GM18499 (cell line): ENCODE data around the gene SLC35A5.

Experiments
- ATAC-seq: cut with Tn5 transposase; IDR thresholded peaks from one replicate; pipeline ENCODE4 v1.9.1; 2021; ENCODE audit warnings: moderate number of reproducible peaks; ENCODE audit not compliant: insufficient read depth, unreplicated experiment

Gene SLC35A5

GRCh38 chr3:112568642-112569041 is 6.8 kb downstream of the SLC35A5 start:
- no peak for ATAC-seq

DNA sequence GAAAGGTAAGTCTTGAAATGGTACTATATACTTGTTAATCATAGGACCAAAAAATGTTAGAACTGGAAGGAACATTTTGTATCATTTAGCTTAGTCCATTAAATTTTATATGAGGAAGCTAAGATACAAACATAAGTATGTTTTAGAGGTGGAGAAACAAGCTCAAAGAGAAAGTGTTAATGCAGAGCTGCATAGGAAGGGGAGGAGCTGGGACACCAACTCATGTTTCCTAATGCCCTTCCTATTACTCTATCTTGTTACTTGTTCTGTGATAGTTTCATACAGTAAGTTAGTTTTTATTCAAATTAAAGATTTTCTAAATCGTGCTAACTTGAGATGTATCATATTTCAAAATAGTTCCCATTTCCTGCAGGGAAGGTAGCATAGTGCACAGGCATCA is 7.4 kb downstream of the SLC35A5 start:
- no peak for ATAC-seq

DNA sequence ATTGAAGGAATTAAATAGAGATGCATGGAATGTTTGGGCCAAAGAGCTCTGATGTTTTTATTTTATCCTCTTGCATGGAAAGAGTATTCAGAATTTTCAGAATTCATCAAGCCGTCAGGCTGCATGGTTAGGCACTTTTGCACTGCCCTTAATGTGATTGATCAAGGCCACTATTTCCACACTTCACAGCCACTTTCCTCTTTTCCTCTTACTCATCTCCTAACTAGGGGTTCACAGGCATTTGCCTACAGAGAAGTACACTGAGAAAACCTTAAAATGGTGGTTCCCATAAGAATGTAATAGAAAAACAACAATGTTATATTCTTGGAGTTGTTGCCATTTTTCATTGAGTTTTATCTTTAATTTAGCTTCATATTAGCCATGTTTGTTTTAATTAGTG is 10.9 kb downstream of the SLC35A5 start:
- no peak for ATAC-seq

- no peak for ATAC-seq
Observed at GRCh38 chr3:112579232-112579631, 17.4 kb downstream of the SLC35A5 start.

- ATAC-seq = no peak
Observed at GRCh38 chr3:112579697-112580096, 17.9 kb downstream of the SLC35A5 start.

GRCh38 chr3:112582244-112582874 is 20.5 kb downstream of the SLC35A5 start:
- ATAC-seq = no peak

DNA sequence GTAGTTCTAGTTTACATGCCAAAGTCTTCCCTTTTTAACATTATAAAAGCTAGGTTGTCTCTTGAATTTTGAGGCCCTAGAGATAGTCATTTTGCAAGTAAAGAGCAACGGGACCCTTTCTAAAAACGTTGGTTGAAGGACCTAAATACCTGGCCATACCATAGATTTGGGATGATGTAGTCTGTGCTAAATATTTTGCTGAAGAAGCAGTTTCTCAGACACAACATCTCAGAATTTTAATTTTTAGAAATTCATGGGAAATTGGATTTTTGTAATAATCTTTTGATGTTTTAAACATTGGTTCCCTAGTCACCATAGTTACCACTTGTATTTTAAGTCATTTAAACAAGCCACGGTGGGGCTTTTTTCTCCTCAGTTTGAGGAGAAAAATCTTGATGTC is 21.3 kb downstream of the SLC35A5 start:
- ATAC-seq = no peak

DNA sequence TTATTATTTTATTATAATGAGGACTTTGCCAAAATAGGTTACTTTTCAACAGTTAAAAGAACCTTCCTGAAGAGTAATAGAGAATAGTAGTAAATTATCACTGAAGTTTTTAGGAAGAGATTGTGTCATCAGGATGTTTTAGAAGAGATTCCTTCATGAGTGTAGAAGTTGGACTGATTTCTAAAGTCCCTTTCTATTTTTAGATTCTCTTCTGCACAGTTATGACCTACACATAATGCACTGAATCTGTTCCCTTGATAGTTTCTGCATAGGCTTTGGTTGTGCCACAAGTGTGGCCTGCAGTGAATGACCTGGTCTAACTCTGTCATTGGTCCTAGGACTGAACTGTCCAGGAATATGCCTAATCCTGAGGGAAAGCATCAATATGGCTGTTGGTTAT is 23.9 kb downstream of the SLC35A5 start:
- no peak for ATAC-seq

- ATAC-seq = no peak
Observed at GRCh38 chr3:112587336-112587735, 25.5 kb downstream of the SLC35A5 start.

DNA sequence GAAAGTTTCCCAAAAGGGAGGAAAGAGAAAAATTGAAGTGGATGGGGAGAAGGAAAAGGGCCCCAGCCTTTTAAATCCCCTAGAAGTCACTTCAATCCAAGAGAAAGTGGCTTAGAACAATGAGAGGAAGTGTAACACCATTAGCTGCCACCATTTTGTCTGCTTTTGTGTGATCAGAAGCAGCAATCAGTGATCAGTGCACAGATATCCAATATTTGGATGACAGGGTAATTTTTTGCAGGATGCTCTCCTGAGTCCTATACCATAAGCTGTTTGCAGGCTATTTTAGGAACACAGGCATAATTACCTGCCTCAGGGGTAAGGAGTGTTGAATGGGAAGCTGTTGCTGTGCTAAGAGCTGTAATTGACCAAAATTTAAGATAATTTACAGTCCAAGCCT is 31.4 kb downstream of the SLC35A5 start:
- ATAC-seq = no peak

- ATAC-seq = no peak
Observed at GRCh38 chr3:112594856-112595255, 33.0 kb downstream of the SLC35A5 start.

DNA sequence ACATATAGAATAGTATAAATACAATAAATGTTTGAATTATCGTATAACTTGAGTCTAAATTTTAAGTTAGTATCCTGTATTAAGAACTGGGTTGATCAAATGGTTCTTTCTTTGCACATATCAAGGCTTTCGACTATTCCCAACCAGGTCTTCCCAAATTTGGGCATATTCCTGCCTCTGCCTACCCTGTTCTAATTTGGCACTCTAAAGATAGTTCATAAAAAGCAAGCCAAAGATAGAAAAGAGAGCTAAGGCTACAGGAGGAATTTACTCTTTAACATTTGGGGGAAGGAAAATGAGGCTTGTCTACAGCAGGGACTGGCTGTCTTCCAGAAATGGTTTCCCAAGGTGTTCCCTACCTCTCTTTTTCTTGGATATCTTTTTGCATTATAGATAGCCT is 36.1 kb downstream of the SLC35A5 start:
- no peak for ATAC-seq

GRCh38 chr3:112598731-112599130 is 36.9 kb downstream of the SLC35A5 start:
- no peak for ATAC-seq

- ATAC-seq = peak; percentile 81
Observed at GRCh38 chr3:112602217-112602838, 40.5 kb downstream of the SLC35A5 start.

DNA sequence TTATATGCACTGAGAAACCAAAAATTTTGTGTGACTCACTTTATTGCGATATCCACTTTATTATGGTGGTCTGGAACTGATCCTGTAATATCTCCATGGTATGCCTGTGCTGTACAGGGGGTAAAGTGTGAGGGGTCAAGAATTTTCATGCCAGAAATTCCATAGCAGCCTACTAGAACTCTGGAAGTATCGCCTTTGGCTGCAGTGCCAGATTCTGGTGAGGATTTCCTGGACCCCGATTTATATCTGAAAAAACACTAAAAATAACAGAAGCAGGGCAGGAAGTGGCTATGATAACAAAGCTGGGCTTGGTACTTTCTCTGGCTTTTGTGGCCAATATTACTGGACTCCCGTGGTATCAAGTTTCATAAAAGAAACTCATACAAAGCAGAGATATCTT is 42.7 kb downstream of the SLC35A5 start:
- no peak for ATAC-seq

- ATAC-seq = no peak
Observed at GRCh38 chr3:112605285-112605684, 43.4 kb downstream of the SLC35A5 start.

- no peak for ATAC-seq
Observed at GRCh38 chr3:112606098-112606497, 44.3 kb downstream of the SLC35A5 start.

DNA sequence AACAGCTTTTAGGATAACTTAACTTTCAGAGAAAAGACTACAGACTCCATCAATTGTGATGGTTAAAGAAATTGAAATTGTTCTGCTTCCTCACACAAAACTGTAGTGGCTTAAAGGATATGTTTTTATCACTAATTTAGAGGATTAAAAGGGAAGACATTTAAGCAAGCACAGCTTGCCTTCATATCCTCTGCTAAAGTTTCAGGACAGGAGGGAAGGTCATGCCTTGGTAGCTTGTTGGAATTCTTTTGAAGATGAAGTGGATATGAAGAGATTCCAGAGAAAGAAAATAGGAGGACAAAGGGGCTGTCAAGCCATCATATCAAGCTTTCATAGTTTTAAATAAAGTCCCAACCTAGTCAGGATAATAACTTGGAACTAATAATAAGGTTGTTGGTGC is 46.0 kb downstream of the SLC35A5 start:
- ATAC-seq = no peak

GRCh38 chr3:112610121-112610520 is 48.3 kb downstream of the SLC35A5 start:
- ATAC-seq = no peak

GRCh38 chr3:112611752-112612515 is 50.1 kb downstream of the SLC35A5 start:
- ATAC-seq = no peak

DNA sequence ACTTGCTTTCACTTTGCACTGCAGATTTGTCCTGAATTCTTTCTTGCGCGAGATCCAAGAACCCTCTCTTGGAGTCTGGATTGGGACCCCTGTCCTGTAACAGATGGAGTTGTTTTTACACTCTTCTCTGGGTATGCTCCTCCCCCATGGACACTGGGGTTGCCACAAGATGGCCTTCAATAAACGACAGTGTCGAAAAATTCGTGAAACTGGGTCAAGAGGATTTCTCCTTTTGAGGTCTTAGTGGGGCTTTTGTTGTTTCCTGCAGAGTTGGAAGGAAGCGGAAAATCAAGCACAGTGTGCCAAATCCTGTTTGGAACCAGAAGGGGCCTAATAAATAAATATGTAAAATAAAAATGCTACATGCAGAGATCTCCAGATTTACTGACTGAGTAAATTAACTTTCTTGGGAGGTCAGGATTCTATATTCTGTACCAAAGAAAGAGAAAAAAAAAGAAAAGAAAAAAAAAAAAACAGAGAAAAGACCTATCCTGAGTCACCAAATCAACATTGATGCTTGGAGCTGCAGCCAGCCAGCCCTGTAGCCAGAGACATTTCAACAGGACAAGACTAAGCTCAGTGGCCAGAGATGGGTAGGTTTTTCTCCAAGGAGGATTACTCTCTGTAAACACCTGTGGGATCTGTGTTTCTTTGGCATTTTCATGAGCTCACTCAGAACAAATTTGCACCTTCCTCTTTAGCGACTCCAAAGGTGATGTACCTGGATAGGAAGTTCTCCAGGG is 54.3 kb downstream of the SLC35A5 start:
- no peak for ATAC-seq
